HFFc6 (cell line): Measurements from ENCODE around the gene SPA17. TPM values are rescaled to one million over a fixed set of nuclear protein-coding genes. Genes with fewer than 3 reads are reported as not detected.

ENCODE experiments used
- DNase-seq: peaks from one replicate; pipeline ENCODE4 v3.0.0-alpha.2; 2018
- H3K27ac Mint-ChIP-seq: 2 replicates; pipeline ENCODE4 v1.8.0; 2020; ENCODE audit warnings: mild to moderate bottlenecking, mixed read lengths
- H3K27me3 Mint-ChIP-seq: 2 replicates; pipeline ENCODE4 v1.8.0; 2021; ENCODE audit warnings: mild to moderate bottlenecking, moderate library complexity, mixed read lengths; ENCODE audit not compliant: insufficient read depth
- H3K36me3 Mint-ChIP-seq: 2 replicates; pipeline ENCODE4 v1.8.0; 2021; ENCODE audit warnings: low read depth, mixed read lengths
- H3K4me1 Mint-ChIP-seq: 2 replicates; pipeline ENCODE4 v1.8.0; 2020; ENCODE audit warnings: low read depth, mixed read lengths
- H3K4me3 Mint-ChIP-seq: 2 replicates; pipeline ENCODE4 v1.8.0; 2020; ENCODE audit warnings: mild to moderate bottlenecking, moderate library complexity, mixed read lengths
- H3K9me3 Mint-ChIP-seq: 2 replicates; pipeline ENCODE4 v1.8.0; 2020; ENCODE audit warnings: mild to moderate bottlenecking, mixed read lengths
- CTCF ChIP-seq: fragments of 200-600 bp; sonication (generic); IDR thresholded peaks from 2 replicates; pipeline ENCODE4 v1.5.0; 2021; ENCODE audit warnings: antibody characterized with exemption, mild to moderate bottlenecking
- total RNA-seq, 6 experiments: library from RNA; stranded (reverse); fragmentation: NEBNext Ultra II Directional; extraction: Animal tissue kit (Norgen Biotek cat#: 25700); gene quantifications; 2 replicates in 1 of 6; 3 replicates in 5 of 6; pipeline ENCODE4 v1.2.3, GENCODE V29; 2021

Gene SPA17
- total RNA-seq, 6 experiments from 2014 or later: 5.0 to 10.2 (median 9.1) TPM

GRCh38 chr11:124728134-124728533, 54.4 kb downstream of the SPA17 start:
- Mint-ChIP-seq H3K4me3 (no peak overlapping the region), H3K4me1 (peaks cover 16% of the 10 kb centered on the region), H3K27me3 (peaks cover 33% of the 10 kb centered on the region), H3K36me3 (no peaks in the 10 kb centered on the region), H3K27ac (no peak overlapping the region), H3K9me3 (no peaks in the 10 kb centered on the region)
- TF ChIP-seq CTCF: no peak
- no peak for DNase-seq

DNA sequence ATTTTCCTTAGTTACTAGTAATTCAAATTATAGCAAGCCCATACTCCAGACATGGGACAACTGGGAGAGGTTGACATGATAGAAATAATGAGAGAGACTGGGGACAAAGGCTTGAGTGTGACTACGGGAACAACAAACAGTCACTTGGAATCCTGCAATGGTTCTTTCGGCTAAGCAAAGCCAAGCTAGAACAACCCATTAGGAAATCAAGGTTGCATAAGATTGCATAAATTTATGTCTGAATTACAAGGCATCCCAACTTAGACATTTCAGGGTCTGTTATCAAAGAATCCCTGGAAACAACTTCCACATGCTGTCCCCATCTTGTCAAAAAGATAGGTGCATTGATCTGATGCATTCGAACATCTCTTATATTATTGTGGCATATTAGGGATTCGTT, 55.9 kb downstream of the SPA17 start:
- H3K27me3 Mint-ChIP-seq: peaks cover 23% of the 10 kb centered on the region
- H3K9me3 Mint-ChIP-seq: no peaks in the 10 kb centered on the region
- DNase-seq: no peak
- no peak overlapping the region for H3K27ac Mint-ChIP-seq
- no peak overlapping the region for H3K4me3 Mint-ChIP-seq
- H3K36me3 Mint-ChIP-seq: no peaks in the 10 kb centered on the region
- peaks cover 16% of the 10 kb centered on the region for H3K4me1 Mint-ChIP-seq
- TF ChIP-seq CTCF: no peak

DNA sequence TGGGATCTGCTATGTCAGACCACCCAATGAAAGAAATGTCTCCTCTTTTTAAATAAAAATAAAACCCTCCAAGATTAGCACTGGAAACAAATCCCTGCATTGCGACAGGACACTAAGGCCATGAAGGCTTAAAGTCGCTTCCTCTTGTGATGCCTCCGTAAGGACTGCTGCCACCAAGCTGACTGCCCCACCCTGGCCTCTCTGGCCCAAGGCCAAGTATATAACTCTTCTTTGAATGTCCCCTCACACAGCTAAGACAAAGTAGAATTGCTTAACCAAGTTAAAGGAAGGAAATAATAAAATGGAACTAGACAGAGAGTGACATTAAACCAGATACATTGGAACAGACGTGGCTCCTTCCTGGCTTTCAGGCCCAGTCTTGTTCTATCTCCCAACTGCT, 58.5 kb downstream of the SPA17 start:
- H3K4me1 Mint-ChIP-seq: no peaks in the 10 kb centered on the region
- H3K27ac Mint-ChIP-seq: no peak overlapping the region
- DNase-seq: no peak
- H3K9me3 Mint-ChIP-seq: no peaks in the 10 kb centered on the region
- no peak overlapping the region for H3K4me3 Mint-ChIP-seq
- peaks cover 39% of the 10 kb centered on the region for H3K27me3 Mint-ChIP-seq
- no peaks in the 10 kb centered on the region for H3K36me3 Mint-ChIP-seq
- no peak for TF ChIP-seq CTCF

DNA sequence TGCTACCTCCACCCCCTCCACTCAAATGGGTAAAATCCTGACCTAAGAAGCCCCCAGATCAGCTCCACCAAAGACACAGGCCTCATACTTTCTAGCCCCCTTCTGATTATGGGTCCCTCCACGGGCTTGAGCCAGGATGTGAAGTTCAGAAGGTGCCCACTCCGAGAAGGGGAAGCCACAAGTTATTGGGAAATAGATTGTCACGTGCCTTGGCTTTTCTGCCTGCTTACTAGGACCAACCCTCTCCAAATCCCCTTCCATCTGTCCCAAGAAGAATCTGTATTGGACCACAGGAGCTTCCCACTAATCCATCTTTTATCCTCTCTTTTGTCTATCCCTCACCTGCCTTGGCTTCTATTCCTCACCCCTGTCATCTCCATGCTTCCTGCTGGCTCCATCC, 63.0 kb downstream of the SPA17 start:
- H3K36me3 Mint-ChIP-seq: no peaks in the 10 kb centered on the region
- no peak overlapping the region for H3K4me3 Mint-ChIP-seq
- no peak overlapping the region for H3K27ac Mint-ChIP-seq
- no peaks in the 10 kb centered on the region for H3K9me3 Mint-ChIP-seq
- no peak for DNase-seq
- TF ChIP-seq CTCF: no peak
- peaks cover 19% of the 10 kb centered on the region for H3K4me1 Mint-ChIP-seq
- peaks cover 32% of the 10 kb centered on the region for H3K27me3 Mint-ChIP-seq

GRCh38 chr11:124737638-124738305, 64.1 kb downstream of the SPA17 start:
- H3K4me1 Mint-ChIP-seq: peaks cover 19% of the 10 kb centered on the region
- H3K27me3 Mint-ChIP-seq: peaks cover 29% of the 10 kb centered on the region
- H3K36me3 Mint-ChIP-seq: no peaks in the 10 kb centered on the region
- DNase-seq: no peak
- H3K9me3 Mint-ChIP-seq: no peaks in the 10 kb centered on the region
- no peak for TF ChIP-seq CTCF
- no peak overlapping the region for H3K27ac Mint-ChIP-seq
- no peak overlapping the region for H3K4me3 Mint-ChIP-seq
